Measurements from ENCODE around the gene ATP8A2.
"Not testable (repeated sequence)": the region's sequence is repeated elsewhere in the genome, so short reads cannot be mapped to it uniquely, and the experiment has no call there.

ATP8A2 gene

DNA sequence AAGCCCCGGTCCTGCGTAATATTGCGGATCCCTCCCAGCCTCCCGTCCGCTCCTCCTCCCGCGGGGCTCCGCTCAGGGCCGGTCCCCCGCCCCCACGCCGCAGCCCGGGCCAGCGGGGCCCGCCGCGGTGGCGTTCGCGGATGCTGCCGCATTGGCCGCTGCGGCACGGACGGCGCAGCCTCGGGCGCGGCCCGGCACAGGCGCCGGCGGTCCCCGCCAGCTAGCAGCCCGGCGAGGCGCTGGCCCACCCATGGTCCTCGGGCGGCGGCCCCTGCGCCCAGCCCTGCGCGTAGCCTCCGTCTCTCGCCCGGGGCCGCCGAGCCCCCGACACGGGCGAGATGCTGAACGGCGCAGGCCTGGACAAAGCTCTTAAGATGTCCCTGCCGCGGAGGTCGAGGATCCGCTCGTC, at the start of gene ATP8A2:
TSS of gene ATP8A2 (plus strand) at position 100 of the 409 bp plus-strand sequence. CDS start at position 339, 239 bp downstream.
- DNase-seq = peak in 1 of 56 donors; percentile 46

DNA sequence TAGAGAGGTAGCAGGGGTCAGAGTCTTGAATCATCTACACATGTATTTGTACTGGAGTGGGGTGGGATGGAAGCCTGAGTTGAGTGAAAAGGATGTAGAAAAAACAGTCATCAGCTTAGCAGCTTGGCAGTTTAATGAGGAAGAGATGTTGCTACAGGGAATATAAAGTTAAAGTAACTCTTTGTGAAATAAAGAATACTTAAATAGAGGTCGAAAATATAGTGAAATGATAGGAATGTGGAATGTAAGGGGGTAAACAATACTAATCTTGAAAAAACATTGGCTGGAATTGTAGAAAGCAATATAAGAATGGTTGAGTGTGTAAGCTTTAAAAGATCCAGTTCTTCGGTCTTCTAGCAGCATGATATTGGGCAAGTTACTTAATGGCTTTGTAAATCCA, 47.7 kb upstream of the ATP8A2 start:
- no peak for DNase-seq

DNA sequence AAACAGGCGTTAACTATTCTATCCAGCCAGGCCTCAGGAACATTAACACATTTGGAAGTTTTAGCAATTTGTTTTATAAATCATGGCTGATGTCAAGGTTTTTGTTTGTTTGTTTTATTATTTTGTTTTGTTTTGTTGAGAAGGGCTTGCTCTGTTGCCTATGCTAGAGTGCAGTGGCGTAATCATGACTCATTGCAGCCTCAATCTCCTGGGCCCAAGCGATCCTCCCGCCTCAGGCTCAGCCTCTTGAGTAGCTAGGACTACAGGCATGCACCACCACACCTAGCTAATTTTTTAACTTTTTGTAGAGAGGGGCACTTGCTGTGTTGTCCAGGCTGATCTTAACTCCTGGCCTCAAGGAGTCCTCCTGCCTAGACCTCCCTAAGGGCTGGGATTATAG, 42.1 kb upstream of the ATP8A2 start:
- no peak for DNase-seq

DNA sequence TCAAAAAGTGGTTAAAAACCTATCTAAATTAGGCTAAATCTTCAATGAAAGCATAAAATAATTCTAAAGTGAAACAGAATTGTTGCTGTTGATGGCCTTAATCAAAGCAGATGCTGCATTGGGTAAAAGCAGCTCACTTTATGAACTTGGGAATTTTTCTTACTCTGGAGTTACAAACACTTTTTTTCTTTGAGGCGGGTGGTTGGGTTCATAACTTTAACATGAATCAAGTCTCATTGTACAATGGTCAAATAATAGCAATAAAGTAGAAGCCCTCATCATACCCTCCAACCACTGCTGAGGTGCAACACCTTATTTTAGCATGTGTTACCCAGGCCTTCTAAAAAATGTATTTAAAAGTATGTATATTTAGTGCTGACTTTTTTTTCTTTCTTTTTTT, 41.2 kb upstream of the ATP8A2 start:
- DNase-seq = no peak

DNA sequence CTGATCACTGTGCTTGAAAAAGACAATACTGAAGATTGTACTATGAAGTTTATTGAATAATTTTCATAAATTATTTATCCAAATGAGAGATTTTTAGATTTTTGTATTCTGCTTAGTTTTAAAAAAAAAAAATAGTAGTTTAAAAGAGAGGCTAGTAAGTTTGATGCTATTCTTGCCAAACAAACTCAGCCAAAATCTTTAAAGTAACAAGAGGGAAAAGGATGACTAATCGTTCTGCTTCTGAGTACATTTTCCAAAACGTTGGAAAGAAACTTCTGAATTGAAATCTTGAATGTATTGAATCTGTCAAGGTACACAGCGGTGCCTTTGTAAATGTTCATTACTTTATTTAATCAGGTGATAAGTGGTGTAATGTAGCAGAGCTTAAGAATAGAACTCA, 35.9 kb upstream of the ATP8A2 start:
- no peak for DNase-seq

DNA sequence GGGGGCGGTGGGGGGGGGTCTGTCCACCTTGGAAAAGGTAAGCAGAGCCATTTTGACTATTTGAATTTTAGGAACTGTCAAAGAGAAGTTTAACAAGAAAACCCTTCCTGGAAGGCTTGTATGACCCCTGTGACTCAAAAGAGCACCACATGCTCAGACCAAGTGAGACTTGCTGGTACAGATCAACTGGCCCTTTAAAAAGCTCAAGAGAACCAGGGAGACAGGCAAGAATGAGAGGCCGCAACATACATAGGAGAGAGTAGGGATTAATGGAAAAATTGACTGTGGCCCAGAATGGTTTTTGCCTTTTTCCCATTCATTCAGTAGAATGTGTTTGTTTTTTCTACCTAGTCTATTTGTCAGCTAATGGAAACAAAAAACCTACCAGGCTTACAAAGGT, 26.2 kb upstream of the ATP8A2 start:
- no peak for DNase-seq

DNA sequence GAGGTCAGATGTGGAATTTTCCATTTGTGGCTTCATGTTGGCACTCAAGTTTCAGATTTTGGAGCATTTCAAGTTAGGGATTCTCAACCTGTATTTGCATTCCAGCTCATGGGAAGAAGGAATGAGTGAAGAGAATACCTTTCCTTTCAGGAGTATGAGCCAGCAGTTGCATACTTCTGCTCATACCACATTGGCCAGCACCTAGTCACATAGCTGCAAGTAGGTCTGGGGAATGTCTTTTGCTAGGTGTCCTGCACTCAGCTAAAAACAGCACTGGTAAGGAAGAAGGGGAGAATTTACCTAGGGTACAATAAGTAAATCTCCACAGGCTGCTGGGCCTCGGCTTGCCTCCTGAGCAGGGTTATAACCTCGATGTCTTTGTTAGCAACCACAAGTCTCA, 24.6 kb upstream of the ATP8A2 start:
- no peak for DNase-seq

DNA sequence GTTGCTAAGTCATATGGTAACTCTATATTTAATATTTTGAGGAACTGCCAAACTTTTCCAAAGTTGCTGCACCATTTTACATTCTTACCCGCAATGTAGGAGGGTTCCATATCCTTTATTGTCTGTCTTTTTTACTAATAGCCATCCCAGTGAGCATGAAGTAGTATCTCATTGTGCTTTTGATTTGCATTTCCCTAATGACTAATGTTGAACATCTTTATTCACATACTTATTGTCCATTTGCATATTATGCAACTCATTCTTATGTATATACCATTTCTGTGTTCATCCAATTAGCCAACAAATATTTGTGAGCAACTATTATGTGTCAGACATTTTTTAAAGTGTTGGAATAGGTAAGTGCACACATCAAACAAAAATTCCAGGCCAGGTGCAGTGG, 20.4 kb upstream of the ATP8A2 start:
- DNase-seq = no peak

DNA sequence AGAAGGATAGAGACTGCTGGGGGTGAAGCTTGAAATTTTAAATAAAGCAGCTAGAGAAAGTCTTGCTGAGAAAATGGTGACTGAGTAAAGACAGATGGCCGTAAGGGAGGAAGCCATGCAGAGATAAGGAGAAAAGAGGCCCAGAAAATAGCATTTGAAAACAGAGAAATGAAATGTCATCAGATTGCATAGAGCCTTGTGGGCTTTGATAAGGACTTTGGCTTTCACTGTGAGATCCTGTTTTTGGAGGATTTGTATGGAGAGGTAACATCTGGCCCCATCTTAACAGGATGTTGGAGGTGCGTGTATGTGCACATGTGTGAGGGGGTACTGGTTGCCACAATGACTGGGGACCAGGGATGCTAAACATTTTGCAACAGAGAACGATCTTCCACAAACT, 19.5 kb upstream of the ATP8A2 start:
- no peak for DNase-seq

DNA sequence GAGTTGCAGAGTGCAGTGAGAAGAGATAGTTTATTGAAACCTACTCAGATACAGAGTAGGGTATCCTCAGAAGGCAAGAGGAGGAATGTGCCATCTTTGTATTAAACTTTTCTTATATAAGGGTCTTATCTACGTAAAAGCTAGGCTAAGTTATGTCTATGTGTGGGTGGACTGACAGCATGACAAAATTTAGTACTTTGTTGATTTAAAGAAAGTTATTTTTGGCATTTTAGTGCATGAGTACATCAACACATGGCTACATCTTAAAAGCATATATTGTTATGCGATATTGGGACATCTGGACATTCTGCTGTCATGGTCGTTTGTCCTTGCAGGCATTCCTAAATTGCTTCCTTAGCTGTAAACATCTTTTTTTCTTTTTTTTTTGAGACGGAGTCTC, 19.0 kb upstream of the ATP8A2 start:
- DNase-seq = no peak

DNA sequence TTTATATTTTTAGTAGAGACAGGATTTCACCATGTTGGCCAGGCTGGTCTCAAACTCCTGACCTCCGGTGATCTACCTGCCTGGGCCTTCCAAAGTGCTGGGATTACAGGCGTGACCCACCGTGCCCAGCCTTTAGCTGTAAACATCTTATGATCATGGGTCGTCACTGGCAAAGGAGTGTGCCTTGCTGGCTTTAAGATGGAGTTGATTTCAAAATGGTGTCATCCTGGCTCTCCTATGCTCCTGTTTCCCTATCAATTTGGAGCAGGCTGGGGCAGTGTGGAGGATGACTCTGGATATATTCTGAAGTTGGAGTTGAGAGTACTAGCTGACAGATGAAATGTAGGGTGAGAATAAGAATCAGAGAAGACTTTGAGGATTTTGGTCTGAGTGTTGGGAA, 18.4 kb upstream of the ATP8A2 start:
- no peak for DNase-seq

DNA sequence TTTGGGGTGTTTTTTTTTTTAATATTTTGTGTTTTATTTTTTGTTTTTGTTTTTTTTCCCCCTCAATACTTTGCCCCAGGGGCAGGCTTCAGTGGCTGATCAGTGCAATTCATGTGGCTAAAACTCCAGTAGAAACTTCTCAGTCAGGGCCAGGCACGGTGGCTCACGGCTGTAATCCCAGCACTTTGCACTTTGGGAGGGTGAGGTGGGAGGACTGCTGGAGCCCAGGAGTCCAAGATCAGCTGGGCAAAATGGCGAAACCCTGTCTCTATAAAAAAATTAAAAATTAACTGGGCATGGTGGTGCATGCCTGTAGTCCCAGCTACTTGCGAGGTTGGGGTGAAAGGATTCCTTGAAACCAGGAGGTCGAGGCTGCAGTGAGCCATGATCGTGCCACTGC, 17.4 kb upstream of the ATP8A2 start:
- no peak for DNase-seq

DNA sequence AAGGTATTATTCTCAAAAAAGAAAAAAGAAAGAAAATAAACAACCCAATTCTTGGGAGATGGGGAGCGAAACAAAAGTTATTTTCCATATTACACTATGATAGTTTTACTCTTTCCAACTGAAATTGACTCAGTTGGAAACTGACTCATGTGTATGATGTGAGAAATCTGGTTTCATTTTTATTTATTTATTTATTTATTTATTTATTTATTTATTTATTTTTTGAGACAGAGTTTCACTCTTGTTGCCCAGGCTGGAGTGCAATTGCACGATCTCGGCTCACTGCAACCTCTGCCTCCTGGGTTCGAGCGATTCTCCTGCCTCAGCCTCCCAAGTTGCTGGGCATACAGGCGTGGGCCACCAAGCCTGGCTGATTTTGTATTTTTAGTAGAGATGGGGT, 11.3 kb upstream of the ATP8A2 start:
- not testable (repeated sequence) for DNase-seq

DNA sequence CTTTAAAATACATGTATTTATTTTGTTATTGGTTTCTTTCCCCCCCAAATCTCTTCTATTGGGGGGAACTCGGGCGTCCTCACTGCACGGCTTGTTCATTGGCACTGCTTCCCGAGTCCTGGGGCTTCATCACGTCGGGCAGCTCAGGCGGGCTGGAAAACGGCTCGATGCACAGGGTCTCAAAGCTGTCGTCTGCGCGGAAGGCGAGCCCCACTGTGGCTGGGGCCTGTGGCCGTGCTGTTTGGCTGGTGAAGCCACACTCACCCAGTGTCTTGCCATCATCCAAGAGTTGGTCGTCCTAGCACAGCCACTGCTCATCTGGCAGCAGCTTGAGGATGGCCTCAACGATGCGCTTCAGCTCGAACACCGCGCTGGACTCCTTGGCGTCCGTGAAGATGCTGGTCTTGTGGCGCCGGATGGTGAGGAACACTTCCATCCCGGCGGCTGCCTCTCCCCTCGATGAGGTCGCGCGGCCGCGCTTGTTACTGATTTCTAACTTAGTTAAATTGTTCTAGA, 6.0 kb upstream of the ATP8A2 start:
- DNase-seq = no peak

DNA sequence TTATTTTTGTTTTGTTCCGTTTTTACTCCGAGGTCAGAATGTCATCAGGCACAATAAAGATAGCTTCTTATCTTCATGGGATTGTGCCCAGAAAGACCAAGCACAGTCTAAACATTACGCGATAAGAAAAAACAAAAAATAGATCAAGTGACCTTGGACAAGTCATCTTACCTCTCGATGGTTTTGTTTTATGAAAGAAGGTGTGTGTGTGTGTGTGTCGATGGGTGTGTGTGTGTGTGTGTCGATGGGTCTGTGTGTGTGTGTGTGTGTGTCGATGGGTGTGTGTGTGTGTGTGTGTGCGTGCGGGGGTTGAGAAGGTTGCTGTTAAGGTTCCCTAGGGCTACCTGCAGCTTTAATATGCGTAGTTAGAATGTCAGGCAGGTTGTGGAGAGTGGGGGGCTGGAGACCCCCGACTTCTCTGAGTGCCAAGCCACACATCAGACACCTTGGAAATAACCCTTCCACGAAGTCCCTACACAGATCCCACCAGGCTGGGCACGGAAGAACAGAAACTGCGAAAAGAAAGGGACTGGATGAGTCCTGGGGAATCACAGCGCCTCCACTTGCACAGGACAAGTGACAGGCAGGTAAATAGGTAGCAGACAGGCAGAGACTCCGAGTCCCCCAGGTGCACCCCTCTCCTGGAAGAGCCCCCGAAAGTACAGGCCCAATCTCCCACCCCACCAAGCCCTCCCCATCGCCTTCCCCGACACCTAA, 458 bp upstream of the ATP8A2 start:
- no peak for DNase-seq

DNA sequence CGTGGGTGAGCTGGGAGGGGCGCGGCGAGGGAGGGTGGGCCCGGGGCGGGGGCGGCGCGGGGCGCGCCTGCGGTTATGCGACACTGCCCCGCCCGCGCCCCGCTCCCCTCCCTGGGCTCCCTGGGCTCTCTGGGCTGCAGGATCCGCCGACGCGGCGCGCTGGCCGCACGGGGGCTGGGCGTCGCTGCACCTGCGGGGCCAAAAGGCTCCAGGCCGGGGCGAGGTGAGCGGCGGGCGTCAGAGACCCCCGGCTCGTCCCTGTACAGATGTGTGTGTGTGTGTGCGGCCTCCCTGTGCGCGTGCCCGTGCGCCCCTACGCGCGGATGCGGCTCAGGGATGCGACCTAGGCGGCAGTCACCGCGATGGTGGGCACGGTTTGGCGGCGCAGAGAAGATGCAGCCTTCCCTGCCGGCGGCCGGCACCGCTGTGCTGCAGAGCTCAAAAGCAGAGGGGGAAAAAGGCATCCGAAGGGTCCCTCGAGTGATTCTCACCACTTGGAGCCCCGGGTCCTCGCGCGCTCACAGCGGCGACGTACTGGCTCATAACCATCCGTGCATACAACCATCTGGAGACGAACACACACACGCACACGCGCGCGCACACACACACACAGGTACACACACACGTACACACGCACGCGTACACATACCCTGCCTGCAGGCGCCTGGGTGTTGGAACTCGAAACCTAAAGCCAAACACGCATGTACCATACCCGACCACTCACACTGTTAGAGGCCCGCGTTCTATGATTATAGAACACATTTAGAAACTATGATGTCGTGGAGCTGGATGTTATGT, 709 bp downstream of the ATP8A2 start:
- DNase-seq = peak in 16 of 56 donors; percentile 2 to 66 (median 34)

DNA sequence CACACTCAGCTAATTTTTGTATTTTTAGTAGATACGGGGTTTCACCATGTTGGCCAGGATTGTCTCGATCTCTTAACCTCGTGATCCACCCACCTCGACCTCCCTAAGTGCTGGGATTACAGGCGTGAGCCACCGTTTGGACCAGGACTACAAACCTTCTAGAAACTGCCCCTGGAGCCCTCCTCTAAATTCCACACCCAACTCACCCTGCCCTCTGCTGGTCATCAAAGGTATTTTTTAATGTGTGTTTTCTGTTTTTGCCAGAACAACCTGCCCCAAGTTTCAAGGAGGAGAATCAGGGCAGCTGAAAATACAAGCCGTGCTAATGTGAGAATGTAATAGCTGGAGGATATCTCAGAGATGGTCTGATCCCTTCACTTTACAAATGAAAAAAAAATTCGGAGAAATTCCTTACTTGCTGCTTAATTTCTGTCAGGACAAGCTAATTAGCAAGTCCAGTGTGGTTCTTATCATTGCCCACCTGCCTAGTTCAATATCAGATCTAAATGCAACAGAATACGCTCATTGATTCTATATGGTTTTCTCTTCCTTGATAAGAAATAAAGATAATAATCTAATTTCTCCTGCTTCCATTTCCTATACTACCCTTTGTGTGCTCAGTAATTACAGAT, 4.1 kb downstream of the ATP8A2 start:
- peak in 6 of 56 donors; percentile 2 to 34 (median 16) for DNase-seq

DNA sequence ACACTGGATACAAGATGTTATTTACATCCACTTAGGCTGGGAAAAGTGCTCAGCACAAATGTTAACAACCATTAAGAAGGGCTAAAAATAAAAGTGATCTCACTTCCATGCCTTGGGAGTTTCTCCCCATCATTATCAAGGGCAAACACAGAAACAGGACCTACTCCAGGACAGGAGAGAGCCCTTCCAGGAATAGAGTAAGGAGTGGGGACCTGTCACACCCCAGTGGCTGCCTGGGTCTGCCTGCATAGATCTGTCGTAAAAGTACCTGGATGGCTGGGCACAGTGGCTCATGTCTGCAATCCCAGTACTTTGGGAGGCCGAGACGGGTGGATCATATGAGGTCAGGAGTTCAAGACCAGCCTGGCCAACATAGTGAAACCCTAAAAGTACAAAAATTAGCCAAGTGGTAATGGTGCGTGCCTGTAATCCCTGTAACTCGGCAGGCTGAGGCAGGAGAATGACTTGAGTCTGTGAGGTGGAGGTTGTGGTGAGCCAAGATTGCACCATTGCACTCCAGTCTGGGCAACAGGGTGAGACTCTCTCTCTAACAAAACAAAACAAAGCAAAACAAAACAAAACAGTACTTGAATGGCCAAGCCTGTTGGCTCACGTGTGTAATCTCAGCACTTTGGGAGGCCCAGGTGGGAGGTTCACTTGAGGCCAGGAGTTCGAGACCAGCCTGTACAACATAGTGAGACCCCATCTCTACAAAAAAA, 5.6 kb downstream of the ATP8A2 start:
- DNase-seq = no peak

DNA sequence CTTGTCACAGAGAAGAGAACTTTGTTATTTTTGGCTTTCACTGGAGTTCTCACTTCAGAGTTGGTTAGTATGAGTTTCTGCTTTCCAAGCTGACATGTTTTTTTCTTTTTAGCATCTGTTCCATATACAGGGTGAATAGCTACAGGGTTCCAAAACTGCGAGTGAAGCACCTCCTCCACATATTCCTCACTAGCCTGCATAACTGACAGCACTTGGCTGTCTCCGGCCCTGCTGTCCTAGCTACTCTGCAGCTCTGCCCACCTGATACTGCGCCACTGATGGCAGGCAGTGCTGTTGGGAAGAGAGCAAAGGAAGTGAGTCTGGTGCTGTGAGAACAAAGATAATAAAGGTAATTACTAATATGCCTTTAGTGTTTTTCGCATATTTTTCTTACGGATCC, 6.8 kb downstream of the ATP8A2 start:
- peak in 14 of 56 donors; percentile 6 to 48 (median 21) for DNase-seq

DNA sequence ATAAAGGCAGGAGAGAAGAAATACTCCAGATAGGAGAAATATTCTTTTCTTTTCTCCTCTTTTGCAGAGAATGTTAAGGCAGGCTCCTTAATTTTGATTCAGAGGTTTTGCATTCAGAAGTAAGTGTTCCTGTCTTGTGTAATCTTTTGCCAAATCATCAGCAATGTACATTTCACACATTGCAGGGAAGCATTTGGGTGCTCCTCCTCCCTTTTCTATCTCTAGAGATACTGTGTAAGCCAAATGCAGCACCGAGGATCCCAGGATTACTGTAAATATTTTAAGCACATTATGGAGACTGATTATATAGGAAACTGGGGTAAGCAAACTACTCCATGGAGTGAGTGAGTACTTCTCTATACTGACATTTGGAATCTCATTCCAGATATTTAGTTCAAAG, 7.2 kb downstream of the ATP8A2 start:
- no peak for DNase-seq

DNA sequence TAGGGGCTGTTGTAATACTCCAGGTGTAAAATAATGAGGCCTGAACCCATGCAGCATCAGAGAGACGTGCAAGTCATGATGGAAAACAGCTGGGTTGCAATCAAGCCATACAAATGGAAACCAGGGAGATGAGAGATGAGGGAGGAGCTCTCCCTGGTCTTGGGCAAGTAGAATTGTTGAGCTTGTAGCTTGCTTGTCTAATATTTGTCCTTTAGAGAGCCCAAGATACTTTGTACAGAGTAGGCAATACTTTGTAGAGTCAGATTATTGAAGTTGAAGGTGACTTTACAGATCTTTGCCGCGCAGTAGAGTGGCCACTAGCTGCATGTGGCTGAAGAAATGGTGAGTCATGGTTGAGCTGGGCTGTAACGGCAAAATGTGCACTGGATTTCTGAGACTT, 8.3 kb downstream of the ATP8A2 start:
- no peak for DNase-seq

Measured in amygdala (tissue), 56 donors.